ENCODE measurements around the gene ACO2.
"Not testable (repeated sequence)": the region's sequence is repeated elsewhere in the genome, so short reads cannot be mapped to it uniquely, and the experiment has no call there.

Gene ACO2

GRCh38 chr22:41448189-41448808 is 20.6 kb upstream of the ACO2 start:
- peak; percentile 97 for DNase-seq

GRCh38 chr22:41458161-41458728 is 10.7 kb upstream of the ACO2 start:
- no peak for DNase-seq

GRCh38 chr22:41459431-41459830 is 9.5 kb upstream of the ACO2 start:
- no peak for DNase-seq

GRCh38 chr22:41460071-41460470 is 8.8 kb upstream of the ACO2 start:
- DNase-seq = not testable (repeated sequence)

- DNase-seq = no peak
These were observed 7.0 kb upstream of the ACO2 start for GRCh38 chr22:41461901-41462300.

- no peak for DNase-seq
These were observed 418 bp downstream of the ACO2 start for GRCh38 chr22:41469218-41469851.

GRCh38 chr22:41470886-41471285 is 2.0 kb downstream of the ACO2 start:
- DNase-seq = no peak

GRCh38 chr22:41471568-41471967 is 2.7 kb downstream of the ACO2 start:
- DNase-seq = no peak

GRCh38 chr22:41474872-41475451 is 6.0 kb downstream of the ACO2 start:
- DNase-seq = no peak

GRCh38 chr22:41478473-41478872 is 9.6 kb downstream of the ACO2 start:
- DNase-seq = no peak

- DNase-seq = no peak
These were observed 10.1 kb downstream of the ACO2 start for GRCh38 chr22:41478891-41479521.

GRCh38 chr22:41479671-41480396 is 10.9 kb downstream of the ACO2 start:
- no peak for DNase-seq

GRCh38 chr22:41480397-41480735 is 11.4 kb downstream of the ACO2 start:
- DNase-seq = no peak

GRCh38 chr22:41481131-41481830 is 12.4 kb downstream of the ACO2 start:
- no peak for DNase-seq

- no peak for DNase-seq
These were observed 13.0 kb downstream of the ACO2 start for GRCh38 chr22:41481925-41482318.

GRCh38 chr22:41482319-41482935 is 13.5 kb downstream of the ACO2 start:
- DNase-seq = no peak

- no peak for DNase-seq
These were observed 16.1 kb downstream of the ACO2 start for GRCh38 chr22:41485033-41485432.

- DNase-seq = no peak
These were observed 18.4 kb downstream of the ACO2 start for GRCh38 chr22:41487037-41487935.

GRCh38 chr22:41488076-41488475 is 19.2 kb downstream of the ACO2 start:
- DNase-seq = no peak

- DNase-seq = no peak
These were observed 19.9 kb downstream of the ACO2 start for GRCh38 chr22:41488596-41489385.

All from NCI-H1048 (cell line).